SKM-1 (cell line): ENCODE results near the gene AFAP1.
A peak's percentile ranks its signal among the peaks of the same experiment; 100 is the strongest.

Experiments used
- DNase-seq: peaks from one replicate; lab custom pipeline; 2025; ENCODE audit not compliant: unreplicated experiment; lab: John Stamatoyannopoulos, UW

Gene AFAP1

DNA sequence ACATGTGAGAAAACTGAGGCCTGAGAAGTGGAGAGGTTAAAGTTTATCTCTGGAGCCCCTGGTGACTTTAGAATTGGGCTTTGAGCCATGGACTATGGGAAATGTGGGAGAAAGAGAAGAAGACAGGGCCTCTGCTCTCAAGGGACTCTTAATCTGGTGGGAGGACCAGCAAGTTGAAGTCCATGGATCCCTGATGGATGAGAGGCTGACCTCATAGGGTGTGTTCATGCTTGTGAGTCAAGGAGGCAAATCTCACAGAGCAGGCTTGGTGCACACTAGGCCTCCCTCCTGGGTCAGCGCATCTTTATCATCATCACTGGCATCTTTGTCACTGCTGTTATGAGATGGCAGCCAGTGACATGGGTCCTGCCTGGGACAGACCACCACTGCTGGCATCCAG lies 211.9 kb downstream of the AFAP1 start:
- DNase-seq = no peak

GRCh38 chr4:7726665-7727413 lies 212.8 kb downstream of the AFAP1 start:
- no peak for DNase-seq

DNA sequence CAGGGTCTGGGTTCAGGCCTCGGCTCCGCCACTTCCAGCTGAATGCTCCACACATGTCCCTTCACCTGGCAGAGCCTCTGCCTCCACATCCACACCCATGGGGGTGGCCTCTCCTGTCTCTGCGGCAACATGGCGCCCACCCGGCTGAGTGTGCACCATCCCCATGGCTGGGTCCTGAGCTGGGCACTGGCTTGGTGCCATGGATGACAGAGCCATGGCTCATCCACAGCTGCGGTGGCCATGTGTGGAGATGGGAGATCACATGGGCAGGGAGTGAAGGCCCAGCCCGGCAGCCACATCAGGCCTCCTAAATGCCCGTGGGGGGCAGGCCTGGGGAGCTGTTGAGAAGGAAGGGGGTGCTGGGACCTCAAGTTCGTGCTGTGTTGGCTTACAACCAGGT lies 213.7 kb downstream of the AFAP1 start:
- no peak for DNase-seq

DNA sequence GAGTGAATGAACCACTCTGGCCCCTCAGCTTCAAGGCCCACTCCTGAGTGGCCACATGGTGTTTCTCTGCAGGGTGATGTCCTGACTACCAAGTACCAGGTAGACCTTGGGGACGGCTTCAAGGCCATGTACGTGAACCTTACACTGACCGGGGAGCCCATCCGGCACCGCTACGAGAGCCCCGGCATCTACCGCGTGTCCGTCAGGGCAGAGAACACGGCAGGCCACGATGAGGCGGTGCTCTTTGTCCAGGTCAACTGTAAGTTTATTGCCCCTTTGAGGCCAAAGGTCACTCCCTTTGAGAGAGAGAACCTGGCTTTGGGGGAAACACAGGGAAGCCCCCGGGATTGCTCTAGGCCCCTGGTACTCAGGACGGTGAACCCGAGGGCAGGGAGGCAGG lies 216.0 kb downstream of the AFAP1 start:
- no peak for DNase-seq

GRCh38 chr4:7722766-7723387 lies 216.8 kb downstream of the AFAP1 start:
- peak; percentile 17 for DNase-seq

- DNase-seq = no peak
Measured at GRCh38 chr4:7721984-7722551, 217.6 kb downstream of the AFAP1 start.

DNA sequence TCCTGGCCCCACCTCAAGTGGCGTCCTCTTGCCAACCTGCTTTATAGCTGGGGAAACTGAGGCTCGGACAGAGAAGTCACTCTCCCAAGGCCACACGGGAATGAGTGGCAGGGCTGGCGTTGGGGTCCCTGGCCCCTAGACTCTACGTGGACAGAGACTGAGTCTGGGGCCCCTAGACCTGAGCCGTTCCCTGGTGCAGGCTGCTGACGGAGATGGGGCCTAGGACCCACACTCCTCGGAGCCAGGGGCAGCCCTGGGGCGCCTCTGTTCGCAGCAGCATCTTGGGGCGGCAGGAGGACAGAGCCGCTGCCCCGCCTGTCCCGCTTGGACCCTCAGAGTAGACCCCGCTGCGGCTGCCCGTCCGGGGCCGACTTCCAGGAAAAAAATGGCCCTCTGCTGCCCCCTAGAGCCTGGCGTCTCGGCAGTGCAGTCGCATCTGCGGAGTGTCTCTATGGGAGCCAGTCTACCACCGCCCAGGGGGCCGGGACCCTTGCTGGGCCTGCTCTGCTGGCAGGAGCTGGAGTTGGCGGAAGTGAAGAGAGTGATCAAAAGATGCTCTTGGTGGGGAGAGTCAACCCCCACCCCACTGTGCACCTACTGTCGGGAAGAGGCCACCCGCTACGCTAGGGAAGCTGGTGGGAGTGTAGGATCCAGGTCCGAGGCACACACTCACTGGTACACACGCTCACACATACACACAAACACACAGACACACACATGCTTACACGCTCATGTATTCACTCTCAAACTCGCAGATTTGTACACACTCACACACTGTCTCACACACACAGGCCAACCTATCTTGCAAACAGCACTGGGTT lies 220.1 kb downstream of the AFAP1 start:
- peak; percentile 37 for DNase-seq

- DNase-seq = no peak
Measured at GRCh38 chr4:7717946-7718490, 221.6 kb downstream of the AFAP1 start.

GRCh38 chr4:7717161-7717560 lies 222.5 kb downstream of the AFAP1 start:
- DNase-seq = no peak

GRCh38 chr4:7716010-7716721 lies 223.5 kb downstream of the AFAP1 start:
- DNase-seq = peak; percentile 23

DNA sequence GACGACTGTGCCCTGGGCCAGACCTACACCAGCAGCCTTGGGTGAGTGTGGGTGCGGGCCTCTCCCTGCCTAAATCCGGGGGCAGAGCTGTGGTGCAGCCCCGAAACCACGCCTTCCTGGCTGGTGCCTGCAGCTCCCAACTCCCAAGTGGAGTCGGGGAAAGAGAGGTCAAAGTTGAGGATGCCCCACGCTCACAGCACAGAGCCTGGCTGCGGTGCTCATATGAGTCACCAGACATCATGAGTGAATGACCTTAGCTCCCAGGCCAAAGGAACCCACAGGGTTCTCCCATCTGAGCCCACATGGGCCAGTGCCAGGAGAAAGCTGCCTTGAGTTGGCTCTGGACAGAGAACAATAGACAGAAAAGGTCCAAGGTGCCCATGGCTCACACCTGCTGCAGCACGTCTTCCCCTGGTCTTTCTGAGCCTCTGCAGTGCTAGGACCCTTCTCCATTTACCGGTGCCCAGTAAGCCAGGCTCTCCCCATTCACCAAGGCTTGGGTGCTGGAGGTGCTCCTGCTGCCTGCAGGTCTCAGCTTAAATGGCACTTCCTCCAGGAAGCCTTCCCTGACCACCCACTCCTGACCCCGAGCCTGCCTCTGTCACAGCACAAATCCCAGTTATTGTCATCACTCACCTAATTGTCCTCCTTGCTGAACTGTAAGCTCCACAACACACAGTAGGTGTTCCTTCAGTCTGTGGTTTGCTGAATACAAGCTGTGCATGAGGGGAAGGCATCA lies 224.2 kb downstream of the AFAP1 start:
- no peak for DNase-seq

GRCh38 chr4:7714738-7715137 lies 224.9 kb downstream of the AFAP1 start:
- no peak for DNase-seq

DNA sequence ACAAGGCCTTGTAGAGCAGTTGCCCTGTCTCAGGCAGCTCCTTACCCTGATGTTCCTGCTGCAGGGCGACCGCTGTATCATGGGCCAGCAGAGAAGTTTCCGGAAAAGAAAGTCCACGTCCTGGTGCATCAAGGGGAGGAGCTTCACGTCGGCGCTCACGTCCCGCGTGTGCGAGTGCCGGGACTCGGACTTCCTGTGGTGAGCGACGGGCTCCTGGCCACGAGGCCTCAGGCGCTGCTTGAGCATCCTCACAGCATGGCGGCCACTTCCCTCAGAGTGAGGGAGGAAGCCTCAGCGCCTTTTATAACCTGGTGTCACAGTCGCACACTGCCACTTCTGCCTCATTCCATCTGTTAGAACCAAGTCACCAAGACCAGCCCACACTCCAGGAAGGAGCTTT lies 225.5 kb downstream of the AFAP1 start:
- DNase-seq = no peak

- no peak for DNase-seq
Measured at GRCh38 chr4:7713757-7714156, 225.9 kb downstream of the AFAP1 start.

GRCh38 chr4:7712021-7712671 lies 227.5 kb downstream of the AFAP1 start:
- no peak for DNase-seq

DNA sequence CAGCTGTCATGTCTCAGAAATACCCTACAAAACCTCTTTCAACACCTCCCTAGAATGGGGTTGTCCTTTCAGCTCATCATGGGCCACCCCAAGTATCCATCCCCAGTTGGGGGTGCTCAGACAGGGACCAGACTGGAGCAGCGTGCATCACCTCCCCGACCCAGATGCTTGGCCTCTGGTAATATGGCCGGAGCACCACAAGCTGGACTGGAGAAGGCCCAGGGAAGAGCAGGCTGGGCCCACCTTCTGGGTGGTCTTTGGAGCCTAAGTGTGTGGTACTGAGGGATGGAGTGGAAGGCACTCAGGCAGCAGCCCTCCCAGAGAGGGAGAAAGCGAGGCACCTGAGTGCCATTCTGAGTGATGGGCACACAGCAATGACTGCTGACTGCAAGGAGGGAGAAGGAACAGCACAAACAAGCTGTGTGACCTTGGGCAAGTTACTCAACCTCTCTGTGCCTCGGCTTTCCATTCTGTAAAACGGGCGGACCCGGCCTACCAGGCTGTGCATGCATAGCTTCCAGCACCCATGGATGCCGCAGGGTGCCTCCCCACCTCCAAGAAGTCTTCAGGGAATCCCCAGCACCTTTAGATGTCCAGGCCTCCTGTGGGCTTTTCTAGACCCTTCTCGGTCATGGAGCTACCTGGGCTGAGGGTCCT lies 228.2 kb downstream of the AFAP1 start:
- DNase-seq = no peak

DNA sequence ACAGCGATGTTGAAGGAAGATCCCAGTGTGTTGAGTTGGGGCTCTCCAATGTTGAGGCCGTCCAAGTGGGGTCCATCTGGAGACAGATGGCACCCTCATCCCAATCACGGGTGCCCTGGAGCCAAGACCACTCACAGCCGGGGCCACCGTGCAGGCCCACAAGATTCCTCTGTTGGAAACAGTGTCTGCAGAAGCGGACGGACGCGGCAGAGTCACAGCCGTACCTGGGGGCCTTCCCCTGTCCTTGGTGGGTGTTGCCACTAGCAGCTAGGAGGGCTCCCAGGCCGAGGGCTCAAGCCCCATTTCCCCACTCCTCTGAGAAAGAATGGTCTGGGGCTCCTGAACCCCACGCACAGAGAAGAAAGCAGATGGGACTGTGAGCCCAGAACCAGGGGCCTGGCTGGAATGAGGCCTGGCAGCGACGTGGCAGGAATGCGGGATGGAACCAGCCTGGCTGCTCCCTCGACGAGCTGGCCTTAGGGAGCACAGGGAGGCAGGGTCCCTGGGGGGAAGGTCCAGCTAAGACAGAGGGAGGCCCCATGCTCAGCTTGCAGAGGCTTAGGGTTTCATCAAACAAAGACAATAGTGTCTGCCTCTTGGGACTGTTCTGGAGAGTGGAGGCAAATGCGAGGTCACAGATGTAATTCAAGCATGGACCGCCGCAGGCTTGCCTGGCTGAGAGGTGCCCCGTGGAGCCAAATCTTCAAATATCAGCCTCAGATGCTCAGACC lies 228.9 kb downstream of the AFAP1 start:
- DNase-seq = no peak

DNA sequence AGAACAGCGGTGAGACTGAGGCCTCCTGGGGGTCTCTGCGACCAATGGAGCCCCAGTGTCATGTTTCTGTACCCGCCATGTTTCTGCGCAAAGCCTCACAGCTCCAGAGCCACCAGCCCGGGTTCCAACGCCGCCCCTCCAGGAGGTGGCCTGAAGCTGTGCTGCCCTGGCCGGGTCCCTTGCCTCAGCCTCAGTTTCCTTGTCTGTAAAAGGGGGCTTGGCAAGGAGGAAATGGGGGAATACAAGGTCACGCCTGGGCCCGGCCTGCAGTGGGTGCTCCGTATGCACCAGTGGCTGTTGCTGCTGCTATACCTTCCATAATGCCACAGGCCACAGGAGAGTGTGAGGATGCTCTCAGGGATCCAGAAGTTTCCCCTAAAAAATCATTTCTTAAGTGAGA lies 229.5 kb downstream of the AFAP1 start:
- DNase-seq = no peak
